Suppressor macrophage treated with lipopolysaccharide for 4 hours (primary cell): Measurements from ENCODE around the gene KHNYN.
"Not testable (repeated sequence)": the region's sequence is repeated elsewhere in the genome, so short reads cannot be mapped to it uniquely, and the experiment has no call there.

Experiments
- DNase-seq: peaks from one replicate; pipeline ENCODE4 v3.0.0-alpha.2; 2020

Gene KHNYN

DNA sequence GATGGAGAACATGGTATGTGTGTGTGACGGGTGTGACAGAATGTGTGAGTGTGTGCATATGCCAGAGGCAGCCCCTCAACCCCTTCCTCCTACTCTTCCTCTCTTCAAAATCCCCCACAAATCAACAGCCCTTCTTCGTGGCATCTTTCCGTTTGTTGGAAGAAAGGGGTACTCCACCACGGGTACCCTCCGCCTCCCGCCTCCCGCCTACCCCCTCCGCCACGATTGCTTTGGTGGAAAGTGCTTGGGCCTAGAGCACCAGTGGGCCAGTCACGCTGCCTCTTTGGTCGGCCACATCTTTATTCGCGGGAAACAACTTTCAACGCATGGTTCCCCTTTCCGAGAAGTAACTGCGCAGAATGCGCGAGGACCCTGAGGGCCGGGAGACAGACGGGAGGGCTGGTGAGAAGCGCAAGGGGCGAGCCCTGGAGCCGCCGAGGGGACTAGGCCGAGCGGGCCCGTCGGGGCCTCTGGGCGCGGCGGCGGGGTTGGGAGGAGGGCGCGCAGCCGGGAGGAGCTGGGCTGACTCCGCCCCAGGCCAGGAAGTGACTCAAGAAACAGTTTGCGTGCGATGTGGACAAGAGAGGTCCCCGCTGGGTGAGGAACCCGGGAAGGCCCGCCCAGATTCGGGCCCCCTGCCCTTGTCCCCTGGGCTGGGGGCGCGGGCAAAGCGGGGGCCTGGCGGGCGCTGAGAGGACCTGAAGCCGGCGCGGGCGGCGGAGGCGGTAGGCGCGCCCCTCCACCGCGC lies at the start of gene KHNYN, which contains the start of gene CBLN3:
Gene KHNYN, plus strand, starts transcription at position 560 of the 748 bp plus-strand sequence. CDS start 777 bp downstream, outside the sequence.
Gene CBLN3, minus strand, starts transcription at position 274 of the 748 bp plus-strand sequence. CDS start 614 bp downstream, outside the sequence.
- peak; percentile 94 for DNase-seq

DNA sequence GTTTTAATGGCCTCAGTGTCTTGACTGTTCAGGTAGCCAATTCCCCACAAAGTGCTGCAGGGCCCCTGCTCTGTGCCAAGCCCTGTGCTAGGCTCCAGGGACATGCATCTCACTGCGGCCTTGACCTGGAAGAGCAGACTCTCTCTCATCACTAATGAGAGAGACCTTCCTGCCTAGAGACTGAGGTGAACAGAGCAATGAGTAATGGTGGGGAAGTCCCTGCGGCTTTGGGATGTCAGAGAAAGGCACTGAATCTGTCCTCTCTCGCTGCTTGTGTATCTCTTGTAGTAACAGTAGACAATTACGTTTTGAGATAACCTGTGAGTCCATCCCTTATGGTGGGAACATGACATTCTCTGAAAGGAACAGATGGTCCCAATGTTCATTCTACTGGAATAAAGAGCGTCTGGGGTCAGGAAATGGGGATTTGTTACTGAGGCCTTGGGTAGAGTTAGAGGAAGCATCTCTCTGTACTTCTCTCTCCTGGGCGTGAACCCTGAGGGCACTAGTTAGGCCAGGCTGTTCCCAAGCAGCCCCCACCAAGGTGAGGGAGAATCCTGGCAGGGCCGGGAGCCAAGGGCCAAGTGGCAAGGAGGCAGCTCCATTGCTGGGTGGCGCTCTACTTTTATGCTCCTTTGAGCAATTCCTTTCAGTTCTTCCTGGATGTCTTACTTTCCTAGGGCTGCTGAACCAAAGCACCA lies 48.2 kb upstream of the KHNYN start:
- no peak for DNase-seq

DNA sequence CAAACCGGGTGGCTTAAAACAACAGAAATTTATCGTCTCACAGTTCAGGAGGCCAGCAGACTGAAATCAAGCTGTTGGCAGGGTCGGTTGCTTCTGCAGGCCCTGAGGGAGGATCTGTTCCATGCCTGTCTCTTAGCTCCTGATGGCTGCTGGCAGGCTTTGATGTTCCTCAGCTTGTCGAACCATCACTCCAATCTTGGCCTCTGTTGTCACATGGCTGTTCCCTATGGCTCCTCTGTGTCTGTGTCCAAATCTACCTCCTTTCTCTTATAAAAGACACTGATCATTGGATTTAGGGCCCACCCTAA lies 47.7 kb upstream of the KHNYN start:
- no peak for DNase-seq

DNA sequence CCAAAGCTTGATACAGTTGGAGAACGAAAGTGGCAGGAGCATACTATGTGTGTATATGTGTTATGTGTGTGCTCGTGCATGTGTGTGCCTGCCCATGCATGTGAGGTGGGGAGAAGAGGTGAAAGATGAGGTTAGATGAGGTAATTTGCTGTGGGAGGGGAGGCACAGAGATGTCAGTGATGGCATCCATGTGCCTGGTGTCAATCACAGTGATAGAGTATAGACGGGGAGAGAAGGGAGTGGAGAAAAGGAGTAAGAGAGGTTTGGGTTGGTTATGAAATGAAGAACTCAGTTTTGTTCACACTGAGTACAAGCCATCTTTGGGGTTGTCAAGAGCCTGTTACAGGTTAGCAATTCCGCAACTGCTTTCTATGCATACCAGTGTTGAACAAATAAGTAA lies 45.6 kb upstream of the KHNYN start:
- DNase-seq: no peak

DNA sequence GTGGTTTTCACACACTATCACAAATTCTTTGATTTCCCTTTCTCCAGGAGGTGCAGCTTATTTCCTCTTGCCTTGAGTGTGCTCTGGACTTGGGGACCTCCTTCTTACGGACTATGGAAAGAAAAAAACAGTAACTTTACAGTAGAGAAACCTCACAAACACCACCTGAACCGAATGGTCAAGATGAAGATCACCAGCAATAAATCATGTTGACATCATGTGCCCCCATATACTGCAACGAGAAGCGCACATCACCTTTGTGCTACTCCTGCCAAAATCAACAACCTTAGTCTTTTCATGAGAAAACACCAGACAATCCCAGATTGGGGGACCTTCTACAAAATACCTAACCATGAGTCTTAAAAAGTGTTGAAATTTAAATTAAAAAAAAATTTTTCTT lies 44.2 kb upstream of the KHNYN start:
- no peak for DNase-seq

DNA sequence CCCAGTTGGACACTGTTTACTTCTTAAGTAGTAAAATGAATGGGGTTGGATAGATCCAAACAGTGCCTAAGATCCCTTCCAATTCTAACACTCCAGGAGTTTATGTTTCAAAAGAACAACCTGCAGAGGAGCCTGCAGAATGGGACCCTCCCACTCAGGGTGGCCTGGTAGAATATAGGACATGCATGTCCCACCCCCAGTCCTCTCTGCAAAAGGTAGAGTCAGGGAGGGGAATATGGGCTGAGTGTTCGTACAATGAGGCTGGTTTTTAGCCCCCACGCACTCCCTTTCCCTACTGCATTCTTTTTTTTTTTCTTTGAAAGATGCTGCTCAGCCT lies 42.8 kb upstream of the KHNYN start:
- DNase-seq: no peak

DNA sequence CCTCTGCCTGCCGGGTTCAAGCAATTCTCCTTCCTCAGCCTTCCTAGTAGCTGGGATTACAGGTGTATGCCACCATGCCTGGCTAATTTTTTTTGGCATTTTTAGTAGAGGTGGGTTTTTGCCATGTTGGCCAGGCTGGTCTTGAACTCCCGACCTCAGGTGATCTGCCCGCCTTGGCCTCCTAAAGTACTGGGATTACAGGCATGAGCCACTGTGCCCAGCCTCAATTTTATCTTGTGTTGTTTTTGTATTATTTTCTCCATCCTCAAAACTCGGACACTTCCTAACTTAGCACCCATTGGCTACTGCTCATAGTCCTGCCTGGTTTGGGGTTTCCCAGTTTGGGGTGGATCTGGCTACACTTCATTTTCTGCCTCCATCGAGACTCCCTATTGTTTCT lies 42.2 kb upstream of the KHNYN start:
- not testable (repeated sequence) for DNase-seq

DNA sequence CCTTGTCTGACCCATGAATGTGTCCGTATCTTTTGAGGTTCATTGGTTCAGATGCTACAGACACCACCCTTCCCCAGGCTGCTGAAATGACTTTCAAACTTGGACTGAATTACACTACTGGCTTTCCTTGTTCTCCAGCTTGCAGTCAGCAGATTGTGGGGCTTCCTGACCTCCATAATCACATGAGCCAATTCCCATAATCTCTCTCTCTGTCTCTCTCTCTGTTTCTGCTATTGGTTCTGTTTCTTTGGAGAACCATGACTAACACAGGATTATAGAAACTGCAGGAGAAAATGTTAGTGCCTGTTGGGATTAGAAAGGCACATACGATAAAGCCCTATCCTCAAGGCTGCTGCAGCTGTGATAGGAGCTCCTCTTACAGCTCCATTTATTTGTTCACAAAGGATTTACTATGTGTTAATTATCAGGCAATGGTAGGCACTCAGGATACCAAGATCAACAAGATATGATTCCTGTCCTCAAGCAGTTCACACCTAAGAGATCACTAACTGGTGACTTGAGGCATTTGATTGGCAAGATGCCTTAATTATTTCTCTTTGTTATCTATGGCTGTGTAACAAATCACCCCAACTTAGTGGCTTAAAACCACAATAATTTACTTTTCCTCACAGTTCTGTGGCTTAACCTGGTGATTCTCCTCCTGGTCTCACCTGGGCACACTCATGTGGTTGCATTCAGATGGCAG lies 41.1 kb upstream of the KHNYN start:
- DNase-seq: no peak

DNA sequence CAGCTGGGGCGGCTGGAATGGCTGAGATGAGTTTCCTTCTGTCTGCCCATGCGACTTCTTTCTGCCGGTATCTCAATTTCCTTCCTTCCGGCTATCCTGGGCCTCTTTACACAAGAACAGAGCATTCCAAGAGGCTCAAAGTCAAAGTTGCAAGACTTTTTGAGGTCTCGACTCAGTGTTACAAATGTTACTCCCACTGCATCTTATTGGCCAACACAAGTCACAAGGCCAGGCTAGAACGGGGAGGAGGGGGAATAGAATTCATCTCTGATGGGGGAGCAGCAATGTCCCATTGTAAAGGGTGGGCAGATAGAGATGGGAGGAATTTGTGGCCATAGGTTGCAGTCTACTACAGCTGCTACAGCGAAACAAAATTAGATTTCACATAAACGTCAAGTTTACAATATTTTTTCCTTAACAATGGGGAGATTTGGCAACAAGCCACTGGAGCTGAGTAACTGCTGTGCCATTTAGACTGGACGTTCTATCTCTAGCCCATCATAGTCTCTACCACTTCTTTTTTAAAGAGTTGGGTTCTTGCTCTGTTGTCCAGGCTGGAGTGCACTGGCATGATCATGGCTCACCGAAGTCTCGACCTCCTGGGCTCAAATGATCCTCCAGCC lies 40.4 kb upstream of the KHNYN start:
- no peak for DNase-seq

DNA sequence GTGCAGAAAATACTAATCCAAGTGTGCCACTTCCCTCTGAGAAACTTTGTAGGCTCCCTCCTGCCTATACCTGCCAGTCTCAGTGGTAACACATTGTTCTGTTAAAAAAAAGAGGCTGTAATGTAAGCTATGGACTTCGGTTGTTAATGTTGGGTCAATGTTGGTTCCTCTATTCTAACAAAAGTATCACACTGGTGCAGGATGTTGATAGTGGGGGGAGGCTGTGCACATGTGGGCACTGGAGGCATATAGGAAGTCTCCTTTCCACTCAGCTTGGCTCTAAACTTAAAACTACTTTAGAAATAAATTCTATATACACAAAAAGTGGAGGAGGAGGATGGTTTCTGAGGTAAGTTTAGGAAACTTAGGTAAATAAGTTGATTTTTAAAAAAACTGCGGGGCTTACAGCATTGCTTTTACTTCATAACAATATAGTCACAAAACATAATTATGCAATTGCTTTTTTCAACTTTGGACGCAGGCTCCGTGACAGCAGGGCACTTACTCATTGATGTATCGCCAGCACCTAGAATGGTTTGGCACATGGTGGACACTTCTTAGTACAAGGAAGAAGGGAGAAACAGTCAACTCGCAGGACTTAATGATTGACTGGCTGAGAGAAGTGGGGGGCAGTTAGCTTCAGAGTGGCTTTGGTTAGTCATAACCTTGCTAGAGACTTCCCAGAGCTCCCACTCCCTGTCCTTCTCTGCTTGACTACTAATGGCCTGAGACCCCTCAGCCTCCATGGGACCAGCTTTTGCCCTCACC lies 38.9 kb upstream of the KHNYN start:
- no peak for DNase-seq

DNA sequence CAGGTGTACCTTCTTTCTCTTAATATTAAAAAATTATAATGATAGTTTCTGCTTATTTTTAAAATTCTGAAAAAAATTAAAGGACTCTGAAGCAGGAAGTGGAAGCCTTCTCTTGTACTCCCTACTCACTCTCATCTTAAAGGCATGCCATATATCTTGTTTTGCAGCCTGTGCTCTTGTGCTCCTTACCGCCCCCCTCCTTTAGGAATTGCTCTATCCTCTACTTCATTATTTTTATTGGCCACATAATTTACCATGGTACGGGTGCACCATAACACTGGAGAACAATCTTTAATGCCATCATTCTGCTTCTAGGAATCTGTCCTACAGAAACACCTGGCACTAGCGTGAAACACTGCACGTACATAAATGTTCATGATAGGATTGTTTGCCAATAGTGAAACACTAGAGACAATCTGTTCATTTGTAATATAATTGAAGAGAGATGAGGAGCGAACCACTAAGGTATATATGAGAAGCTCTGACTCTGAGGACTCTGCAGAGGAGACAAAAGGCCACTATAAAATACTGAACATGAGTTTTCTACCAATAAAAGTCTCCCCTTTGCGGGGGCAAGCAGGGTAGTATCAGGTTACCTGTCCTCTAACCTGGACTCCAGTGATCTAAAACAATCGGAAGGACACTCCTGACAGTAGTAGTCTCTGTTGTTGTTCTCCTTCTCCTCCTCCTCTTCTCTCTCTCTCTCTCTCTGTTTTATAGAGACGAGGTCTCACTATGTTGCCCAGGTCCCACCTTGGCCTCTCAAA lies 37.2 kb upstream of the KHNYN start:
- DNase-seq: no peak

DNA sequence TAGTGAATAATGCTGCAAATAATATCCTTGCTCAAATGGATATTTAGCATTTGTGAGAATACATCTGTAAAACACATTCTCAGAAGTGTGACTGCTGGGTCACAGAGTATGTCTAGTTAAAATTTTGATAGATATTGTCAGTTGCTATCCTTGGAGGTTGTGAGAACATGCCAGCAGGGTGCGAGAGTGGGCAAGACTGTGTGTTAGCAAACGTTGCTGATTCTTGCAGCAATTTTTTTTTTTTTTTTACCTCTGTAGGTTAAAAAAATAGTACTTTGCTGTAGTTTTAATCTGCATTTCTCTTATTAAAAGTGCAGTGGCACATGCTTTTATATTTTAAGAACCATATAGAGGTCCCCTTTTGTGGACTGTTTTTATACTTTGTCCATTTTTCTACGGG lies 35.5 kb upstream of the KHNYN start:
- no peak for DNase-seq

DNA sequence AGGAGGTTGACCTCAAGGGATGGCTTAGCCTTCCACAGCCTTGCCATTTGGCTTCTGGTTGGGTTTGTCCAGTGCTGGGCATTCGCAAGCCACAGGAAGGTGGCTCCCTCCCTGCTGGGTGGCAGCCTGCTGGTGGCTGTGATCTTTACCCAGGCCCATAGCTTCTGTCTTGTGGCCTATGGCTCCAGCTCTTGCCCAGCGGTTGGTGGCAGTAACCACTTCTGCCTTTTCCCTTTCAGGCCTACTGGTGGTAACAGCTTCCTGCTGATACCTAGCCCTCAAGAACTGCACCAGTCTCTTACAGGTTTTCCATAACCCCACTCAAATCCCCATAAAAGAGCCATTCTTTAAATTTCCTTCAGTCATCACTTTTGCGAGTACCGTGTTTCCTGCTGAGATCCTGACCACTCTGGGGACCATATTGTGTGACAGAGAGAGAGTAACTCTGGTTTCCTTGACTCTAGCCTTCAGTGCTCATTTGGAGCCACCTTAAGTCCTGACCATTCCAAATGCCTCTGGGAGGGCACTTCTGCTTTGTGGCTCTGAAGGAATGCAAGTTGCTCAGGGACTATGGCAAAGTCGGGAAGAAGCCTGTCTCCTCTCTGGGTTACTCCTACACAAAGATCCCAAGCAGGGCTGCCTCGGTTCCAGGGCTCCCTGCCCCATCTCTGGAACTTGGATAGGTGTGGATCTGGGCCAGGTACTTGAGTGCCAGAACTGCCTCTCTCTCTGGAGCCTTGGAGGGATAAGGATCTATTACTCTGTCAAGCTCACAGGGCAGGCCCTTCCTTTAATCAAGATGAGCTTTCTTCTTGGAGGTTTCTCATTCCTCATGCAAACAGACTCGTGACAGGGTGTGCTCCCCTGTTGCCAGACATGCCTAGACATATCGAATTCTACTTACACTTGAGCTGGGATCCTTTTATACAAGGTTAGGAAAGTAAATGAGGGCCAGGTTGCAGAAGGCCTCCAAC lies 33.9 kb upstream of the KHNYN start:
- DNase-seq: no peak

DNA sequence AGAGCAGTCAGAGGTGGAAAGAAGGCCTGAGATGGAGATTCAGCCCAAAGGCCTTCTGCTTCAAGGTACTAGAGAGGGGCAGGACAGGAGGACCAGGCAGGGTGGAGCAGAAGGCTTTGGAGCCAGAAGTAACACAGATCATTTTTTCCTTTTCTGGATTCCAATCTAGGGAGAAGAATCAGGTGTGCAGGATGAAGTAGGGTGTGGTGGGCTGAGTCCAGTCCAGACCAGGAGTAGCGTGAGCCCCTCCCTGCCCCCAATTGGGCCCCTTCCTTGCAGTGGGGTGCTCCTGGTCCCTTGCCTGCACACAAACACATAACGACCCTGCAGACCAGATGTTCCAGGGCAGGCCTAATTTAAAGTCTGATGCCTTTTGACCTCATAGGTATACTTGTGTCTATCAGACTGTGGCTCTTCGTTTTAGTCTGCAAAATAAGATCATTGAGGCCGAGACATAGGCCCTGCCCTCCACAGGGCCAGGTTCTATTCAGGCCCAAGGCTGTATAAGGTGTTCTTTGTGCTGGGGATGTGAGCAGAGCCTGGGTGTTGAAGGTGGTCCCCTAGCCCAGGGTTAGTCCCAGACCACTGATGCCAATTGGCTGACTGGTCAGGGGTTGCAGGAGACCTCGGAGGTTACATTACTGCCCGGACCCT lies 32.0 kb upstream of the KHNYN start:
- DNase-seq: no peak

DNA sequence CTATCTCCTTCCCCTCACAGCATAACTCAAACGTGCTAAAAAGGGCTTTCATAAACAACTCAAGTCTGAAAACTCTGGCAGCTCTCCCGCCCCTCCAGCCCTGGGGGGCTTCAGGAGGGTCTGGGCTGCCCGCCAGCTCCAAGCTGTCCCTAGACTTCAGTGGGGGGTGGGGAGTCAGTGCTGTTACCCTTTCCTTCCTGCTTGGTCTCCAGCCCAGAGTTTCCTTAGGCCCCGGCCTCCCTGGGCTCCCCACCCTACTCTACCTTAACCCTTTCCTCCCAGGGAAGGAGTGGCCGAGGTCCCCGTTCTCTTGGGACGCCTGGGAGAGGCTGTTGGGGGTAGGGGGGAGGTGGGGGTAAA lies 31.5 kb upstream of the KHNYN start:
- DNase-seq: no peak

DNA sequence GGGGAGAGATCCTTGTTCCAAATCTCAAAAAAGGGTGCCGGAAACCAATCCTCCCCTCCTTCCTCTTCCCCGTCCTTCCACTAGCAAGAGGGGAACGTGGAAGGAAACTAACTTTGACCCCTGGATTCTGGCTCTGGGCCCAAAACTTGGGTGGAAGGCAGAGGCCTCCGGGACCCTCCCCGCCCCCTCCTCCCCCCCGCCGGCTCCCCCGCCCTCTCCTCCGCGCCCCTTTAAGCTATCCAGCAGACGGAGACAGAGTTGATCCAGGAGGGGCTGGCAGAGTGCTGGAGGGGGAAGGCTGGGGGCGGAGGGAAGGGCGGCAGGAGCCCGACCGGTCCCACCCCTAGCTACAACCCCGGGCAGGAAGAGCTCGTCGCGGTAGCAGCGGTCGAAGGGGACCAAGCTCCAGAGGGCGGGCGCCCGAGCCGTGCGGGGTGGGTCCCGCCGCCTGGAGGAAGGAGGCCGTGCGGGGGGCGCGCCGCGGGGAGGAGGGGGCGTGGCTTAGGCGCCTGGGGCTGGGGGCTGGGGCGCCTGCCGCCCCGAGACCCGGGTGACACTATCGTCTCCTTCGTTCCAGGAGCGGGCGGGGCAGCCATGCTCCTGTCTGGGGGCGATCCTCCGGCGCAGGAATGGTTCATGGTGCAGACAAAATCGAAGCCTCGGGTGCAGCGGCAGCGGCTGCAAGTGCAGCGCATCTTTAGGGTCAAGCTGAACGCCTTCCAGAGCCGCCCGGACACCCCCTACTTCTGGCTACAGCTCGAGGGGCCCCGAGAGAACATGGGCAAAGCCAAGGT lies 30.9 kb upstream of the KHNYN start, which contains the start of gene NYNRIN:
Gene NYNRIN, plus strand, starts transcription at position 351 of the 794 bp plus-strand sequence. Its CDS starts 244 bp downstream, at position 595.
- DNase-seq: no peak

DNA sequence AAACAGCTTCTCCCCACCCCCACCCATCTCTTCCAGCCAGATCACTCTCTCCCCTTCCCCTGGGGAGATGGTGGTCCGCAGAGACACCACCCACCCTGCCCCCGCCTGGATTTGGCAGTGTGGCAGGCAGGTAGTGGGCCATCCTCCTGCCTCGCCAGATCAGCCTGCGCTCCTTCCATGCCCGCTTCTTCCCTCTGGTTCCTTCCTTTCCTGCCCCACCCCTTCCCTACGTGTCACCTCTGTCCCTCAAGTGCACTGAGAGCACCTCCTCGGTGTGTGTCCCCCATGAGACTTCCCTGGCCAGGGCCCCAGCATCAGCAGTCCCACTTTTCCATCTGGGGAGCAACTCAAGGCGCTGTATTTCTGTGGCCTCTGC lies 30.3 kb upstream of the KHNYN start:
- no peak for DNase-seq

DNA sequence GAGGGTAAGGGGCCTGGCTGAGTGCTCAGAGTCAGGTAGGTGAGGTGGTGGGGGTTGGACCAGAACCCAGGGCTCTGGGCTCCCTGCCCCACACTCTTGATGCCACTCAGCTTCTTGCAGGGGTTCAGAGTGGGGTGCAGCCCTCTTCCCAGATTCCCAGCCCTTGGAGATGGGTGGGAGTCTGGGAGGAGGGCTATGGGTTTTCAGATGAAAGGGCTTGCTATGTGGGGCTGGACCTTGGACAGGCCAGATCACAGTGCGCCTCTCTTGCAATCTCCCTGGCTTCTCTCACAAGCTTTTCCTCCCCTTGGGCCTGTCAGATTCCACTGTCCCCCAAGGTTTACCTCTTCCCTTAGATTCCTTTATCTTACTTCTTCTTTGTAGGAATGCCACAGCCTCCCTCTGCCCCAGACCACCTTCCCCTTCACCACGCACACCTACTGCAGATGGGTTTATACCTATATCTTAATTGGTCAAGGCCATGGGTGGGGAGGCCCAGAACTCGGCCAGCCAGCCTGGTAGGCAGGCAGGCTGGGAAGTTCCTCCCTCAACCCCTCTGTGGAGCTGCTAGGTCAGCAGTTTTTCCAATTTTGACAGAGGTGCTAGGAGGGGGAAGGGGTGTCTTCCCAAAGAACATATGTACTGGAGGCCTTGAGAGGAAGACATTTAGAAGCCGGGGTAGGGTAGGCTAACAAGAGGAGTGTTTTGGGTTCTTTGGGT lies 29.6 kb upstream of the KHNYN start:
- no peak for DNase-seq
